Measurements from ENCODE around the gene NOXO1.

- TF ChIP-seq CTCF (conservative IDR thresholded peaks at IDR 0.05; ENCODE audit: low read depth in 2 of 2) = no peak
- TF ChIP-seq EZH2 (IDR thresholded peaks at IDR 0.05; ENCODE audit: low read depth, unreplicated experiment) = no peak
- TF ChIP-seq CREB1 (CRISPR knock-in tag; IDR thresholded peaks at IDR 0.05; ENCODE audit: low read depth) = no peak
- TF ChIP-seq POLR2AphosphoS5 (IDR thresholded peaks at IDR 0.05; ENCODE audit: low read depth) = no peak
- no peak for TF ChIP-seq ETS1 (IDR thresholded peaks at IDR 0.05)
- TF ChIP-seq REST (IDR thresholded peaks at IDR 0.05; ENCODE audit: unreplicated experiment) = no peak
- TF ChIP-seq EZH2phosphoT487 (IDR thresholded peaks at IDR 0.05; ENCODE audit: unreplicated experiment) = no peak
- no peak for TF ChIP-seq NANOG (IDR thresholded peaks at IDR 0.05; ENCODE audit: borderline replicate concordance)
- TF ChIP-seq ZNF331 (CRISPR knock-in tag; IDR thresholded peaks at IDR 0.05; ENCODE audit: low read depth) = no peak
- no peak for TF ChIP-seq JUNB (IDR thresholded peaks at IDR 0.05; ENCODE audit: unreplicated experiment)
Measured at GRCh38 chr16:2001456-2002355, 20.4 kb upstream of the NOXO1 start.

Measured in GM23338 (cell line).